Measurements from ENCODE around the gene PRM2.
"Not testable (repeated sequence)": the region's sequence is repeated elsewhere in the genome, so short reads cannot be mapped to it uniquely, and the experiment has no call there.

The PRM2 gene

GRCh38 chr16:11289696-11290095 lies 13.4 kb upstream of the PRM2 start:
- DNase-seq, ATAC-seq: not testable (repeated sequence)

GRCh38 chr16:11289202-11289601 lies 12.9 kb upstream of the PRM2 start:
- ATAC-seq (no peak), DNase-seq (no peak)

DNA sequence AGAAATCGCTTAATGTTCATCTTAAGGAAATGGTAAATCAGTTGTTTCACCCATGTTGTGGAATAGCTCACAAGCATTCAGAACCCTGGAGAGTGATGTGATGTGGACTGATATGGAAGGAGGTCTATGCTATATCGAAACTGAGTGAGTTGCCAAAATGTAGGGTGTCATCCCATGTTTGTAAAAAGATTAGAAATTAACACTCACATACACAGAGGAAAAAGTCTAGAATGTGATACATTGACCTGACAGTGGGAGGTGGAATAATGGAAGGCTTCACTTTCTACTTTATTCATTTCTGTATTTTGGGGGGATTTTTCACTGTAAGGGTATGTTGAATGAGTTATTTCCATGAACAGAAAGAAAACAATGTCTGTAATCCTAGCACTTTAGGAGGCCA lies 9.6 kb upstream of the PRM2 start:
- peak; percentile 64 for ATAC-seq
- DNase-seq = no peak

- DNase-seq = no peak
These were observed 7.6 kb upstream of the PRM2 start for GRCh38 chr16:11283820-11284248.

DNA sequence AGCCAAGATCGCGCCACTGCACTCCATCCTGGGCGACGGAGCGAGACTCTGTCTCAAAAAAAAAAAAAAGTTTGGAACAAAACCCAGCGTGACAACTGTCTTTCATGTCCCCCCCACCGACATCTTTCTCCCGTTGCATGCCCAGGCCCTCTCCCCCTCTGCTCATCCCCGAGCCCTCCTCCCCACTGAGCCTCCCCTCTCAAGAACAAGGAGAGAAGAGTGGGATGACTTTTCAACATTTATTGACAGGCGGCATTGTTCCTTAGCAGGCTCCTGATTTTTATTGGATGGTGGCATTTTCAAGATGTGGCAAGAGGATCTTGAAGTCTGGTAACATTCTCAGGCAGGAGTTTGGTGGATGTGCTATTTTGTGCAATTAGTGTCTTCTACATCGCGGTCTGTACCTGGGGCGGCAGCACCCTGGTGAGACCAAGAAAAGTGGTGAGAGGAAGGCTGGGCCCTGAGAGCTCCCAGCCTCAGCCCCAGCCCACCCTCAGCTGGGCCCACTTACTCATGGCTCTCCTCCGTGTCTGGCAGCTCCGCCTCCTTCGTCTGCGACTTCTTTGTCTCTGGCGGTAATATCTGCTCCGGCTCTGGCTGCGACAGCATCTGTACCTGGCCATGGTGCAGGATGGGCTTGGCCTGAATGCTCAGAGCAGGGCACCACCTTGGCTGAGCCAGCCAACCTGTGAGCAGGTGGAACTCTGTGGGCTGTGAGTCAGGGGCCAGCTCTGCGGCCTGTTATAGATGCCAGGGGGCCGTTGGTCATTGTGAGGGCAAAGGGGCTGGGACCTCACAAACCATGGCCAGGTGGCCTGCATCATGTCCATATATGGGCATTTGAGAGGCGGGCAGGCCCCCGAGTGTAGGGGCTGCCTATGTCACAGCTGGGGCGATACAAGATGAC lies 4.6 kb upstream of the PRM2 start, which contains the start of gene PRM1:
Gene PRM1, minus strand, starts transcription at position 715 of the 907 bp plus-strand sequence. Its CDS starts 92 bp downstream, at position 623.
- DNase-seq = no peak
- ATAC-seq = no peak

More at GRCh38 chr16:11283820-11284248, 7.6 kb upstream of the PRM2 start:
- ATAC-seq = no peak

GRCh38 chr16:11278681-11279628 lies 2.7 kb upstream of the PRM2 start:
- ATAC-seq (no peak), DNase-seq (no peak)

GRCh38 chr16:11277607-11278337 lies 1.5 kb upstream of the PRM2 start:
- no peak for ATAC-seq
- no peak for DNase-seq

GRCh38 chr16:11276896-11277593 lies 765 bp upstream of the PRM2 start:
- ATAC-seq = no peak
- DNase-seq = no peak

DNA sequence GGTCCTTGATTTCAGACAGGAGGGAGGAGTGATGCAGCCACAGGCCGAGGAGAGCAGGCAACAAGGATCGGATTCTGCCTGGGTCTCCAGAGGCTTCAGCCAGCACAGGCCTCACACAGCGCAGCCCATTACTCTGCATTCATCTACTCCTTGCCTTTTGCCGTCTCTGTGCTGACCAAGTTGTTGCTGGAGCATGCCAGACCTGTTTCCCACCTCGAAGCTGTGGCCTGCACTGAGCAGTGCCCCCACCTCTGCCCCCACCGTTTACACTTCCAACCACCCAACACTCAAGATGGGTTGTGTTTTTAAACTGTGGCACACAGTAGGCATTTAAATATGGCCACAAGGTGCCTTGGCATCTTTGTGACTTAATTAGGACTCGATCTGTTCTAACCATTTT lies 1.3 kb downstream of the PRM2 start:
- ATAC-seq = peak; percentile 12
- no peak for DNase-seq

DNA sequence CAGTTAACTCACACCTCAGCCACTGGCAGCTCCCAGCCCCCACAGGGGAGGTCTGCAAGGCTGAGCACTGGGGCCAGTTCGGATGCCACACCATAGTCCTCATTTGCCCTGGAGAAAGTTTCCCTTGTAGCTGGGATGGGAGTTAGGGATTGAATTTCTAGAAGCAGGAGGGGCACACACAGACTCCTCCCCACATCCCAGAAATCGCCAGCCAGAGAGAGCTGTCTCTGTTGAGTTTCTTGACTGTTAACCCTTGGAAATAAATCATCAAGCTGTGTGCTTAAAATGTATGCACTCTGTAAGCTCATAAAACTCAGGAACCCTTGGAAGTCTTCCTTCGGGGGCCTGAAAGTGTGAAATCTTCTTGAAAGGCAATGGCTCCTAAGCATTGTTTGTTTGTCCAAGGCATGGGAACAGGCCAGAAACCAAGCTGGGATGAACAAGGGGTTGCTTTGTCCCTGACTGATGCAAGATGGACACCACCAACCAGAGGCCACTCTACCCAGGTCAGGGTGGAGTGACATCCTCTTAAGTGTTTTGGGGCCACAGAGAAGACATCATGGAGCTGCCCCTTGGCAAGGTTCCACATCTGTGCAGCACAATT lies 2.5 kb downstream of the PRM2 start:
- DNase-seq (no peak), ATAC-seq (no peak)

DNA sequence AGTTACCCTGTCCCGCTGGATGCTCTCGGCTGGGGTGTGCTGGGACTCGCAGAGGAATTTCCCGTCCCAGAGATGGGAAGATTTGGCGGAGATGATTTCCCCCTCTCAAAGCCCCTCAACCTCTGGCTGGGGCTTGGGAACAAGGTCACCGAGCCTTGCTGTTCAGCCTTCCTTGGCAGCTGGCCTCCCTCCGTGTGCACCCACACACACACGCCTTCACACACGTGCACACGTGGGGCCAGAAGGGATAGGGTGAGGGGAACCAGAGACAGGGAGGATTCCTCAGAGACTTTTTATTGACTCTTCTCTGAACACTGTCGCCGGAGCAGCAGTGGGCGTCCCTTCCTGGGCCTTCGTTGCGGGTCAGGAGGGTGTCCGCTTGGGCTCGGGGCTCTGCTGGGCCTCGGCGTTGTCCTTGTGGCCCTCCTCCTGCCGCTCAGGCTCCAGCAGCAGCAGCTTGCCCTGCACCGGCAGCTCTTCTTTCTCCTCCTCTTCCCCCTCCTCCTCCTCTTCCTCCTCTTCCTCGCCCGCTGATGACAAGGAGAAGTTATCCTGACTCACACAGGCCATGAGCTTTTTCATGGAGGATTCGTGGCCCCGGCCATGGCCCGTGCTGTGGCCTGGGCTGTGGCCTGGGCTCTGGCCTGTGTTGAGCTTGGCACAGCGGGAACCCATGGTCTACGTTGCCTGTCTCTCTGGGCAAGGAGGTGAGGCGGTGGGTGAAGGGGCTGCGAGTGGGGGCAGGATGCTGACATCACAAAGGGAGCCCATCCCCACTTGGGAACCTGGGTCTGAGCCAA lies 3.2 kb downstream of the PRM2 start, which contains the start of gene PRM3:
Gene PRM3, minus strand, starts transcription at position 709 of the 800 bp plus-strand sequence. Its CDS starts 34 bp downstream, at position 675.
- no peak for DNase-seq
- ATAC-seq = peak; percentile 16

GRCh38 chr16:11272484-11272883 lies 3.8 kb downstream of the PRM2 start:
- DNase-seq (no peak), ATAC-seq (no peak)

DNA sequence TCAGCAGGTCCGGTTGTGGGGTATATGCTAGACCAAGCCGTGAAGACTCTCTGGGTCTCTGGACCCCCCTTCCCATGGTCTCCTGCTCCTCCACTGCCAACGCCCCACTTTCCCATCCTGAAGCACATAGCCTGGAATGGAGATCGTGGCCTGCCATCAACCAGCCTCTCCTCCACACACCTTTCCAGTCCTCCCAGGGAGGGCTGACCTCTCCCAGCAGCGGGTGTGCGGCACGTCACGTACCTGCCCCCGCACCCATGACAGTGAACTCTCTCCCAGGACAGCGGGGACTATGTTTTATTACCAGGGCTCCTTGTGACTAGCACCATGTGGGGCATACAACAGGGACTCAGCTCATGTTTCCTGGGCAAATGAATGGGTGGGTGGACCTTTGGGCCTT lies 4.7 kb downstream of the PRM2 start:
- ATAC-seq = no peak

DNA sequence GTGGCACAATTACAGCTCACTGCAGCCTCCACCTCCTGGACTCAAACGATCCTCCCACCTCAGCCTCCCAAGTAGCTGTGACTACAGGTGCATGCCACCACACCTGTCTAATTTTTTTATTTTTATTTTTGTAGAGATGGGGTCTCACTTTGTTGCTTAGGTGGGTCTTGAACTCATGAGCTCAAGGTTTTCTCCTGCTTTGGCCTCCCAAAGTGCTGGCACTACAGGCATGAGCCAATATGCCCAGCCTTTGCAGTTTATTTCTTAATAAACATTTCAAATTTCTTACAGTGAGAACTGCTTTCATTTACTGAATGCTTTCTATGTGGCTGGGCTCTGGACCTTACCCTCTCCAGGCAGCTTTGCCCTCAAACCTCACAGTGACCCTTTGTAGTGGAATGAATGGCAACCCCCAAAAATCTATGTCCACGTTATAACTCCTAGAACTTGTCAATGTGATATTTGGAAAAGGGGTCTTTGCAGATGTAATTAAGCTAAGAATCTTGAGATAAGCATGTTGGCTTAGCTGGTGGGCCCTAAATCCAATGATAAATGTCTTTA lies 5.6 kb downstream of the PRM2 start:
- DNase-seq (no peak), ATAC-seq (no peak)

More for the DNA sequence above, 4.7 kb downstream of the PRM2 start:
- no peak for DNase-seq

DNA sequence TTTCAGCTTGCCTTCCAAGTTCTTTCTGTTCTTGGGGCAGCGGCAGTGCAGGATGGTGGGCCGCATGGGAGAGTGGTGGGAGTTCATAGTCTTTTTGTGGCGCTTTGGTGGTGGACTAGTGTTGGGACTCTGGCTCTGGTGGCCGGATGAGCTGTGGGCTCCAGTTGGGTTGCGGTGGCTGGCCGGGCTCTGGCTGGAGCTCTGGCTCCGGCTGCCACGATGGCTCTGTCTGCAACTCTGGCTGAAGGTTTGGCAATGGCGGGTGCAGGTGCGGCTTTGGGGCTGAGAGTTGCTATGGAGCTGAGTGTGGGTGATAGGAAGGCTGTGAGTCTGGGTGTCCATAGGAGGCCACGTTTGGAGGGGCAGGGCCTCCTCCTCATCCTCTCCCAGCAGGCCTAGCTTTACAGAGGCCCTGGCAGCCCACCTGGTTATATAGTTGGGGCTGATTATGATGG lies 7.3 kb downstream of the PRM2 start, which contains the start of gene TNP2:
Gene TNP2, minus strand, starts transcription at position 405 of the 455 bp plus-strand sequence. Its CDS starts 63 bp downstream, at position 342.
- DNase-seq (no peak), ATAC-seq (no peak)

DNA sequence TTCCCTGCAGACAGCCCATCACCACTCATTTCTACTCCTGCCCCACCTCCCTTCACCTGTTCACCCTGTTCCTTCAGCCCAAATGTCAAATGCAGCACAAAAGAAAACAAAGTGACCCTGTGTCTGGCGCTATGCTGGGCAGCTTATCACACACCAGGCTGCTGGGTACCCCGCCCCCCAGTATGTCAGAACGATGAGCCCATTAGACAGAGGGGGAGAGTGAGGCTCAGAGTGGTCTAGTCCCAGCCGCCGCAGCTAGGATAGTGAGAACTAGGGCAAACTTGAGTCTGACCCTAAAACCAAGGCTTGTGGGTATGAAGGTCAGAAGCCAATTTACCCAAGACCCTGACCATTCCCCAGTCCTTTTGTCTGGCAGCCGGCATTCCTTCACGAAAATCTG lies 11.2 kb downstream of the PRM2 start:
- DNase-seq (no peak), ATAC-seq (no peak)

DNA sequence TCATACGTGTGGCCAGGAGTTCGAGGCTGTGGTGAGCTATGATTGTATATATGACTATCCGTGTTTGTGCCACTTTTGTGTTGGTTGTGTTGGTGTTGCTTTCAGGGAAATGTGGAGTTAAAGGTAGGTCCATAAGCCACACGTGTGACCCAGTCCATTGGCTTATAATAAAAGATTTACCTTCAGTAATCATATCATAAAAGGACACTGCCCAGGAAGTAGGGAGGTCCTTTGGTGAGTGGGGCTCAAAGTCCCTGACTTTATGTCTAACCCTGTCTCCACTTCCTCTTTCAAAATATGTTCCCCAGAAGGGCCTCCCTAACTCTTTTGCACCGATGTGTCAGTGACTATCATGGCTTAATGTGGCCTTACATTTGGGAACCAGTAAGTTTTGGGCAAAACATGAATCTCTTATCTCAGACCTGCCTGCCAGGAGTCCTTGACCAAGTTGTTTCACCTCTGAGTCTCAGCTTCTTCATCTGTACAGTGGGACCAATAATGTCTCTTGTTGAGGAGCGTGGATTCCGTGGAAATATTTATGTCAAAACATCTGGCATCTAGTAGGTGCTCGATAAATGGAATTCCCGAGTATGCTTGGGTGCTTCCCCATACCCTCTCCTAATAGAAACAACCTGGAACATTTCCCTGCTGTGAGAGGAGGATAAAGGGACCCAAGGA lies 12.0 kb downstream of the PRM2 start:
- DNase-seq (no peak), ATAC-seq (no peak)

GRCh38 chr16:11263737-11264136 lies 12.5 kb downstream of the PRM2 start:
- ATAC-seq (peak; percentile 88), DNase-seq (peak; percentile 66)

- DNase-seq (no peak), ATAC-seq (no peak)
These were observed 13.4 kb downstream of the PRM2 start for GRCh38 chr16:11262915-11263314.

Data from stimulated activated naive CD8-positive, alpha-beta T cell treated with anti-CD3 and anti-CD28 coated beads, Interleukin-15, Interleukin-2, amounts not matched to agents 100 U/mL and 50 U/mL, for 24 hours (primary cell).